Measurements from ENCODE around the gene YWHAE. TPM values are rescaled to one million over a fixed set of nuclear protein-coding genes. Genes with fewer than 3 reads are reported as not detected.

YWHAE gene
- total RNA-seq = 424 and 527 TPM in 2 replicates

DNA sequence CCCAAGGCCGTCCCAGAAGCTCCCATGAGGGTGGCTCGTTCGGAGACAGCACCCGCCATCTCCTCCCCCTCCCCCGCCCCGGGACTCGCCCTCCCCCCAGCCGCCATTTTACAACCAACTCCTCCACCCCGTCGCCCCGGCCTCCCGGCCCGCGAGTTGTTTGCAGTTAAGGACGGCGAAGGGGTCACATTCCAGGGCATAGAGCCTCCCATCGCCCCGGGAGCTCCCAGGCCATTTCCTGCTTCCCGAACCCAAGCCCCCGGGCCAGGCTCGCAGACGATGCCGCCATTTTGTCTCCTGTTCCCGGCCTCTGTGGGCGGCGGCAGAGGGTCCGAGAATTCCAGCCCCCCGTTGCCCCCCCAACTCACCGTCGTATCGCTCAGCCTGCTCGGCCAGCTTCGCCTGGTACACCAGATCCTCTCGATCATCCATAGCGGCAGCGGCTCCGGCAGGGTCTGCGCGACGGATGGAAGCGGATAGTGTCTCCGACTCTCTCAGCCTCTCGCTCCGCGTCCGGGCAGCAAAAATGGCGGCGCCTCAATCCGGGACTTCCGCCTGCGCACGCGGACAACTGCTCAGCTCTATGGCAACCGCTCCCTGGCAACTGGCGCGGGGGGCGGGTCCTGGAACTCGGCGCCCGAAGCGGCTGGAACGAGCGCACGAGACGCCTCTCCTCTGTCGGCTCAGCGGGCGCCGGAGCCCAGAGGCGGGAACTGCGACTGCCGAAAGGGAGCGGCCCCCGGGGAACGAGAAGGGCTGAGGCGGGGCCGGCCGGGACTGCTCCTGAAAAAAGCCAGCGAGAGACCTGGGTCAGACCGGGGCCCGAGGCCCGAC, at the start of gene YWHAE:
Gene YWHAE (minus strand): TSS at position 544 of the 834 bp plus-strand sequence. CDS start 112 bp downstream, at position 432.

Other genes starting within 250 kb of the YWHAE start
- gene ABR, start 220.2 kb downstream of the YWHAE start, total RNA-seq = 30.5 and 36.5 TPM in 2 replicates
- not detected in 2 replicates for gene BHLHA9, start 129.8 kb downstream of the YWHAE start, total RNA-seq
- not detected in 2 replicates for gene TRARG1, start 120.6 kb downstream of the YWHAE start, total RNA-seq
- 71.5 and 79.1 TPM in 2 replicates for gene CRK, start 56.0 kb upstream of the YWHAE start, total RNA-seq
- 133 and 134 TPM in 2 replicates for gene MYO1C, start 92.5 kb upstream of the YWHAE start, total RNA-seq
- gene INPP5K, start 116.4 kb upstream of the YWHAE start, total RNA-seq = 23.2 and 45.3 TPM in 2 replicates
- 25.3 and 29.5 TPM in 2 replicates for gene PITPNA, start 162.6 kb upstream of the YWHAE start, total RNA-seq
- gene SLC43A2, start 228.6 kb upstream of the YWHAE start, total RNA-seq = 11.6 and 26.1 TPM in 2 replicates
- 0.54 and 3.1 TPM in 2 replicates for gene SCARF1, start 245.5 kb upstream of the YWHAE start, total RNA-seq
- gene RILP, start 249.6 kb upstream of the YWHAE start, total RNA-seq = 9.7 and 12.2 TPM in 2 replicates

Data from cardiac atrium fibroblast (primary cell).